SW 1271 (cell line): ENCODE measurements around the gene GMPPB.
"Not testable (repeated sequence)": the region's sequence is repeated elsewhere in the genome, so short reads cannot be mapped to it uniquely, and the experiment has no call there.

Experiments
- DNase-seq, 2 experiments: peaks; one replicate each; lab custom pipeline; 2025; lab: John Stamatoyannopoulos, UW

The GMPPB gene

GRCh38 chr3:49723628-49724551, at the start of gene GMPPB:
Gene GMPPB, minus strand, starts transcription at chr3:49723951. Its CDS starts 225 bp downstream, at chr3:49723726.
- peak; percentile 76 to 80 for DNase-seq

- no peak for DNase-seq
These were observed 49.0 kb upstream of the GMPPB start for GRCh38 chr3:49772703-49773102.

DNA sequence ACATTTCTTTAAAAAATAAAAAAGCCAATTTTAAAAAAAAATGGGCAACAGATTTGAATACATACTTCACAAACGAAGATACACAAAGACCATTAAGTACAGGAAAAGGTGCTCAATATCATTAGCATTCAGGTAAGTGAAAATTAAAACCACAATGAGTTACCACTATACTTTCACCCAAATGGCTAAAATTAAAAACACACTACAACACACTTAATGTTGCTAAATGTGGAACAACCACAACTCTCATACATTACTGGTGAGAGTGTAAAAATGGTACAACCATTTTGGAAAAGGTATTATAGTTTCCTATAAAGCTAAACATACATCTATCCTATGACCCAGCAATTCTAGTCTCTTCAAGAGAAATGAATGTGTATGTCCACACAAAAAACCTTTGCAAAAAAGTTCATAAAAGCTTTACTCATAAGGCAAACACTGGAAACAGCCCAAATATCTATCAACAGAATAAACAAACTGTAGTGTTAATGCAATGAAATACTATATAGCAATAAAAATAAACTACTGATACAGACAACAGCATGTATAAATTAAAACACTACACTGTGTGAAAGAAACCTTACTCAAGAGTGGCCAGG, 47.7 kb upstream of the GMPPB start:
- no peak for DNase-seq

- DNase-seq: no peak
These were observed 46.2 kb upstream of the GMPPB start for GRCh38 chr3:49769926-49770325.

GRCh38 chr3:49769286-49769915, 45.6 kb upstream of the GMPPB start:
- DNase-seq: no peak

DNA sequence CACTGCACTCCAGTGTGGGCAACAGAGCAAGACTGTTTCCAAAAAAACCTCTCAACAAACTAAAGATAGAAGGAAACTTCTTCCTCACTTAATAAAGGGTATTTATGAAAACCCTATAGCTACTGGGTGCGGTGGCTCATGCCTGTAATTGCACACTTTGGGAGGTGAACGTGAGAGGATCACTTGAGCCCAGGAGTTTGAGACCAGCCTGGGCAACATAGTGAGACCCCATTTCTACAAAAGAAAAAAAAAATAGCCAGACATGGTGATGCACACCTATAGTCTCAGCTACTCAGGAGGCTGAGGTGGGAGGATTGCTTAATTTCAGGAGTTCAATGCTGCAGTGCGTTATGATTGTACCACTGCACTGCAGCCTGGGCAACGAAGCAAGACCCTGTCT, 40.2 kb upstream of the GMPPB start:
- no peak for DNase-seq

GRCh38 chr3:49761661-49762060, 37.9 kb upstream of the GMPPB start:
- no peak for DNase-seq

DNA sequence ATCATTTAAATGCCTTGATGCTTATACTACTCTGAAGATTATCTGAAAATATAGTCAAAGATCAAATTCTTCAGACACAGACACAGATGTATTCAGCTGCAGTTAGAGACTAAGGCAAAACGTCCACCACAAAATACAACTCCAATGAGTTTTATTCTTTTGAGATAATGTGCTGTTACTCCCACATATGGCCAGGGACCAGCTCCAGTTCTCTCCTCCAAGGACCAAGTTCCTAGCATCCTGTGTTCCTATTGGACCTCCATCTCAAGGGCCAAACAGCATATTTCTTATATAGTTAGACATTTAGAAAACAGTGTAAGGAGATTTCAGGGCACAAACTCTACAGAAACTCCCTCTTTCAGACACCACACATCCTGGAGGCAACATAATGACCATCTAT, 35.5 kb upstream of the GMPPB start:
- no peak for DNase-seq

DNA sequence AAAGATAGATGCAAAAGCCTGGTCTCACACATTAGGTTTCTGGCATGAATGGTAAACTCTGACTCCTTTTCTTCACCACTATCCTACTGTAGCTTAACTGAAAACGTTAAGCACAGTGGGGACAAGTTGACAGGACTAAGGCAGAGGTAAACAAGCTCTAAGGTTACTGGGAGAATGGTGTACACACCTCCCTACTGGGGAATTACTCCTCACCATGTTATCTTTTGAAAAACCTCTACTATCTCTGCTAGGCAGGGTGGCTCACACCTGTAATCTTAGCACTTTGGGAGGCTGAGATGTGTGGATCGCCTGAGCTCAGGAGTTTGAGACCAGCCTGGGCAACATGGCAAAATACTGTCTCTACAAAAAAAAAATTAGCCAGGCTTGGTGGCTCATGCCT, 33.4 kb upstream of the GMPPB start:
- no peak for DNase-seq

DNA sequence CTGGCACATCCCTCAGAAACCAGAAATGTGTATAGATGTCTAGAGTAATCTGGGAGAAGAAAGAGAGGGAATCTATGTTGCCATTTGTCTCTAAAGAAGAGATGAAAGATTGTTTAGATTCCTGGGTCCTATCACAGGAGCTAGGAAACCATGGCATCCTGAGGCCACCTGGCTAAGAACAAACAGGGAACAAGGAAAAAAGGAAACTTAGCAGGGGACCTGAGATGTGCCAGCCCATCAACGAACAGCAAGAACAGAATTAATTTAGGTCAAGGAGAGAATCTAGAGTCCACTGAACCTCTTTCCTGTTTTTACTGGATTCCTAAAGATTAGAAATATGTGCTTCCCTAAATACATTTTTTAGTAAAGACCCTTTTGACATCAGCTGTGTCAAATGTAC, 32.3 kb upstream of the GMPPB start:
- DNase-seq: no peak

DNA sequence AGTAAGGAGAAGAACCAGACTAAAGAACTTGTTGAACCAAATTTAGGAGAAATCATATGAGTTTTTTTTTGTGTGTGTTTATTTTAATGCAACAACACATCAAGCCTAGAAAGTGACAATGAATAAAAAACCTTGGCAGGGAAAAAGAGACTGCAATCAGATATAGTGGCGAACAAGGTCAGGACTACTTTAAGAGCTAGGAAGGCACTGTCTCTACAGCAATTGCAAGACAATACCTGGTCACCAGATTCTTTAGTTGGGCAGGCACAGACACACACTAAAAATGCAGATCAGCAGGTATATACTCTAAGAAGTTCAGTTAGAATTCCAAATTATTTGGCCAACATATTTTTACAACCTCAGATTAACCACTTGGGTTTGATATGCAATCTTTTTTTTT, 30.8 kb upstream of the GMPPB start:
- DNase-seq: no peak

- DNase-seq: no peak
These were observed 27.8 kb upstream of the GMPPB start for GRCh38 chr3:49751501-49751900.

- no peak for DNase-seq
These were observed 26.3 kb upstream of the GMPPB start for GRCh38 chr3:49750056-49750455.

DNA sequence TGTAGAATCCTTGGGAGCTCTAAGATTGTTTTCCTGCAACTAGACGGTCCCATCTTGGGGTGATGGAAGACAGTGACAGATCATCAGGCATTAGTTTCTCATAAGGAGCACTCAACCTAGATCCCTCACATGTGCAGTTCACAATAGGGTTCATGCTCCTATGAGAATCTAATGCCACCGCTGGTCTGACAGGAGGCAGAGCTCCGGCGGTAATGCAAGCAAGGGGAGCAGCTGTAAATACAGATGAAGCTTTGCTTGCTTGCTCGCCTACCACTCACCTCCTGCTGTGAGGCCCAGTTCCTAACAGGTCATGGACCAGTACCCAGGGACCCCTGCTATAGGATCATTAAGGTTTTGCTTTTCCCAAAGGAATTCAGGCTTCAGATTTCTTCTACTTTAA, 25.1 kb upstream of the GMPPB start:
- DNase-seq: not testable (repeated sequence)

DNA sequence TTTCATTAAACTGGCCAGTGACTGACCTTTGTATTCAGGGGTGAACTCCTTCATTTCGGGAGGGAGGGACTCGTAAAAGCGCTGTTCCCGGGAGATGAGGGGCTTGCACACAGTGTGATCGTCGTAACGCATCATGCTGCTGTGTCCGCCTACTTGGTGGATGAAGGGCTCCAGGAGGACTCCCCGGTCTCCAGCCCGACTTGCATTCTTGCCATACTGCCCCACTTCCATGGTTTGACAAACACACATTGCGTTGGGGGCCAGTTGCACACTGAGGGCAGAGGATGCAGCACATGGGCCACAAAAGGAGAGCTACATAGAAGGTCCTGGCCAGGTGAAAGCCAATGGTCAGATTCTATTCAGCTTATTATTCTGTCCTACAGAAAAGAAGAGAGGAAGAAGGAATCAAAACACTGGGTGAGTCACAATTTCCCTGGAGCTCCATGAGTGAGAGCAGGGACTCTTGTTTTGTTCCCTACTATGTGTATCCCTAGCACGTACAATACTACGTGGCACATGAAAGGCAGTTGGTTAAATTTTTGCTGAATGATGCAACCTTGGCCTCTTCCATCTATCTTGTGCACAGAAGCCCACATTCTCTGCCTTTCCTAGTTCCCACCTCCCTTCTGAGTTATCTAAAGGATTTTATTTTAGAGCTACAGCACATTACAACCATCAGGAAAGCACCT, 24.2 kb upstream of the GMPPB start:
- no peak for DNase-seq

- DNase-seq: no peak
These were observed 22.2 kb upstream of the GMPPB start for GRCh38 chr3:49745986-49746385.

- DNase-seq: no peak
These were observed 16.7 kb upstream of the GMPPB start for GRCh38 chr3:49740427-49740826.

DNA sequence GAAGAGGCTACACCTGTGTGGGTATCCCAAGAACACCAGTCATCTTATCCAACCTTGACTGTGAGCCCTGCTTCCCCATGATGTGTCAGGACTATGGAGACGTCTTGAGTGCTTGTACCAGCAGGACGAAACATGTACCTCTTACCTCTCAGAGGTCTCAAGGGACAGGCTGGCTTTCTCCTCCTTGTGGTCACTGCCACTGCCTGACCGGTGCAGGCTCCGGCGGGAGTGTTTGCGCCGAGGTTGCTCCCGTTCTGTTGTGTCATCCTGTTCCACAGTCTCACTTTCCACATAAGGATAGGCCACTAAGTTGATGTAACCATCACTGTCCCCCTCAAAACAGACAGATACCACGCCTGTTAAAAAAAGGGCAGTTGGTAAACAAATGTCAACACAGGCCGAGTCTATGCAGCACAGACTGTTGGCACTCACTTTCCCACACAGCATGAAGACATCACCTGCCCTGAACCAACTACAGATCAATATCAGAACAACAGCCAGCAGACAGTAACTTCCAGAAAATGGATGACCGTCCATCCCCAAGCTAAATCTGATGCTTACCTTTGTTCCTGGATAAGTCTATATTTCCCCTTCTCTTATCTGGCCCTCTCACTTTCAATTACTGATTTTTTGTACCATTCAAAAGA, 14.4 kb upstream of the GMPPB start:
- DNase-seq: no peak

DNA sequence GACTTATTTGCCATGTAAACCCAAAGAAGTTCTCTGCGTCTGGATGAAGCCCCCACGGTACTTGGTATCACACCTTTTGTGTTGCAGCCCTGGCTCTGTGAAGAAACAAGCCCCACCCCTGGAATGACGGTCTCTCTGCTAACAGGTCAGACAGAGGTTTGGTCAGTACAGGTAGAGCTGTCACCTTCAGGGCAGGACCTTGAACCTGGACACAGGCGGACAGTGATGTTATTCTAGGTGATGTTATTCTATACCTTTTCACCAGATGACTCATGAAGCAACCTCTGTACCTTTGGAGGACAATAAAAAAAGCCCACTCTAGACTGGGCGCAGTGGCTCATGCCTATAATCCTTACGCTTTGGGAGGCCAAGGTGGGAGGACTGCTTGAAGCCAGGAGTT, 11.0 kb upstream of the GMPPB start:
- no peak for DNase-seq

DNA sequence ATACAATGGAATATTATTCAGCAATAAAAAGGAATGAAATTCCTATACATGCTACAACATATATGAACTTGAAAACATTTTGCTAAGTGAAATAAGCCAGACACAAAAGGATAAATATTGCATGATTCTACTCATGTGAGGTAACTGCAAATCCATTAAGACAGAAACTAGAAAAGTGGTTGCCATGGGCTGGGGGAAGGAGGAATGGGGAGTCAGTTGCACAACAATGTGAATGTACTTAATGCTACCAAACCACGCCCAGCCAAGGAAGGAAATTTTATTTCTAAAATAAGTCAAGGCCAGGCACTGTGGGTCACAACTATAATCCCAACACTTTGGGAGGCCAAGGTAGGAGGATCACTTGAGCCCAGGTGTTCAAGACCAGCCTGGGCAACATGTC, 9.8 kb upstream of the GMPPB start:
- DNase-seq: no peak

GRCh38 chr3:49732597-49732996, 8.8 kb upstream of the GMPPB start:
- DNase-seq: no peak
